A549 (cell line): ENCODE data around the gene GPI.

Experiments used
- CTCF ChIP-seq: fragments of >200 bp; sonication (Bioruptor Twin); formaldehyde crosslinking; IDR thresholded peaks from 3 replicates; pipeline ENCODE4 v1.5.1; 2016
- GATA3 ChIP-seq: IDR thresholded peaks from 2 replicates; pipeline ENCODE4 v1.6.1; 2012; ENCODE audit warnings: borderline replicate concordance
- HMGXB4 ChIP-seq: fragments of 250-450 bp; sonication (Bioruptor Pico); IDR thresholded peaks from 2 replicates; pipeline ENCODE4 v1.5.0; 2021; ENCODE audit warnings: mild to moderate bottlenecking, moderate library complexity, borderline replicate concordance
- MAZ ChIP-seq: fragments of 150-350 bp; IDR thresholded peaks from 2 replicates; pipeline ENCODE4 v1.6.1; 2014; ENCODE audit warnings: antibody characterized with exemption, low read depth, low read length, borderline replicate concordance
- POLR2A ChIP-seq: IDR thresholded peaks from 2 replicates; pipeline ENCODE4 v1.6.1; 2012; ENCODE audit warnings: mild to moderate bottlenecking, low read length
- REST ChIP-seq: fragments of 200-600 bp; sonication (generic); IDR thresholded peaks from 2 replicates; pipeline ENCODE4 v1.6.1; 2016; ENCODE audit warnings: antibody characterized with exemption, mild to moderate bottlenecking, moderate library complexity
- SREBF2 ChIP-seq: fragments of 450-650 bp; IDR thresholded peaks from 2 replicates; pipeline ENCODE4 v1.6.1; 2014; ENCODE audit warnings: mild to moderate bottlenecking, moderate library complexity
- ZFP36 ChIP-seq: fragments of 450-650 bp; IDR thresholded peaks from 2 replicates; pipeline ENCODE4 v1.6.1; 2014; ENCODE audit warnings: borderline replicate concordance; ENCODE audit not compliant: partially characterized antibody

DNA sequence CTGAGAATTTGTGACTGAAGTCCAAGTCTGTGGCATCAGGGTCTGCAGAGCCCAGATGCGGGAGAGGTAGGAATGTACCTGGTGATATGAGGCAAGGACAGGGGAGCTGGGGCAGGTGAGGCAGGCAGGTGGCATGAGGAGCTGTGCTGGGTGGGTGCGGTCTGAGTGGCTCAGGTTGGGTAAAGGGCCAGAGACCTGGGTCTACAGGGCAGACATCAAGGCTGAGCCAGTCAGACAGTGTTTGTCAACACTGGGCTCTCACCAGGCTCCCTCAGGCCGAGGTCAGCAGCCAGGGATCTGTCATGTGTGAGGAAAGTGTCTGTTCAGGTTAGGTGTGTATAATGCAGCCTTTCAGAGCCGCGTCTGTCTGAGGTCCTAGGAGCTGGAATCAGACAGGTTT is 18.6 kb downstream of the GPI start:
- TF ChIP-seq GATA3 = no peak
- no peak for TF ChIP-seq CTCF
- TF ChIP-seq ZFP36 = no peak
- TF ChIP-seq HMGXB4 (CRISPR knock-in tag) = no peak
- TF ChIP-seq MAZ = no peak
- no peak for TF ChIP-seq POLR2A
- no peak for TF ChIP-seq SREBF2
- TF ChIP-seq REST = no peak
